Ishikawa (cell line): ENCODE data around the gene HOXA13.

Experiments used
- RAD21 ChIP-seq: IDR thresholded peaks from 2 replicates; pipeline ENCODE4 v1.6.1; 2012; ENCODE audit warnings: low read depth
- YY1 ChIP-seq: IDR thresholded peaks from 2 replicates; pipeline ENCODE4 v1.6.1; 2012; ENCODE audit warnings: low read depth

- TF ChIP-seq YY1 (no peak), RAD21 (no peak)
Measured at GRCh38 chr7:27147199-27148030, 52.5 kb downstream of the HOXA13 start, which contains the start of gene HOXA6.
